OCI-LY3 (cell line): ENCODE results near the gene ICOS.
"Not testable (repeated sequence)": the region's sequence is repeated elsewhere in the genome, so short reads cannot be mapped to it uniquely, and the experiment has no call there.

Source experiments
- H2AFZ ChIP-seq: fragments of 200-600, 300-600 bp; shearing (Covaris generic); 2 replicates; pipeline ENCODE4 v1.6.0; 2014; ENCODE audit warnings: antibody characterized with exemption, low read depth, low read length
- H3K27ac ChIP-seq: fragments of 200-600, 300-600 bp; sonication (generic); 2 replicates; pipeline ENCODE4 v1.5.1; 2014; ENCODE audit warnings: mild to moderate bottlenecking, low read length, moderate library complexity, mixed read lengths
- H3K27me3 ChIP-seq: fragments of 200-600, 300-600 bp; sonication (generic); 2 replicates; pipeline ENCODE4 v1.6.1; 2014; ENCODE audit warnings: low read depth, low read length, mixed read lengths
- H3K36me3 ChIP-seq: fragments of 200-600, 300-600 bp; sonication (generic); replicated peaks from 2 replicates; pipeline ENCODE3; 2014; ENCODE audit warnings: low read depth, low read length, mixed read lengths
- H3K4me1 ChIP-seq: fragments of 300-600, 200-600 bp; sonication (generic); 2 replicates; pipeline ENCODE4 v1.6.1; 2014; ENCODE audit warnings: low read length, mixed read lengths
- H3K4me2 ChIP-seq: fragments of 200-600, 300-600 bp; sonication (generic); 2 replicates; pipeline ENCODE4 v1.6.1; 2014; ENCODE audit warnings: low read length, mixed read lengths
- H3K4me3 ChIP-seq: fragments of 300-600, 200-600 bp; sonication (generic); 2 replicates; pipeline ENCODE4 v1.5.1; 2014; ENCODE audit warnings: antibody characterized with exemption, mild to moderate bottlenecking, low read length, moderate library complexity
- H3K79me2 ChIP-seq: fragments of 300-600, 200-600 bp; shearing (Covaris generic); 2 replicates; pipeline ENCODE4 v1.6.1; 2014; ENCODE audit warnings: mild to moderate bottlenecking, low read length, mixed read lengths
- H3K9ac ChIP-seq: fragments of 300-600, 200-600 bp; shearing (Covaris generic); 2 replicates; pipeline ENCODE4 v1.6.0; 2014; ENCODE audit warnings: mild to moderate bottlenecking, low read length, moderate library complexity
- H3K9me3 ChIP-seq: fragments of 200-600, 300-600 bp; shearing (Covaris generic); 2 replicates; pipeline ENCODE4 v1.6.1; 2014; ENCODE audit warnings: low read length, mixed read lengths; ENCODE audit not compliant: insufficient read depth
- H4K20me1 ChIP-seq: fragments of 200-600, 300-600 bp; sonication (generic); 2 replicates; pipeline ENCODE4 v1.6.1; 2016; ENCODE audit warnings: low read length, mixed read lengths; ENCODE audit not compliant: insufficient read depth
- CTCF ChIP-seq: fragments of 200-600, 300-600 bp; sonication (generic); IDR thresholded peaks from 2 replicates; pipeline ENCODE4 v1.5.1; 2014; ENCODE audit warnings: antibody characterized with exemption, low read length, low read depth
- EZH2phosphoT487 ChIP-seq: fragments of 200-600 bp; shearing (Covaris generic); IDR thresholded peaks from 2 replicates; pipeline ENCODE4 v1.6.1; 2018; ENCODE audit warnings: antibody characterized with exemption, mixed run types, low read depth

ICOS gene

DNA sequence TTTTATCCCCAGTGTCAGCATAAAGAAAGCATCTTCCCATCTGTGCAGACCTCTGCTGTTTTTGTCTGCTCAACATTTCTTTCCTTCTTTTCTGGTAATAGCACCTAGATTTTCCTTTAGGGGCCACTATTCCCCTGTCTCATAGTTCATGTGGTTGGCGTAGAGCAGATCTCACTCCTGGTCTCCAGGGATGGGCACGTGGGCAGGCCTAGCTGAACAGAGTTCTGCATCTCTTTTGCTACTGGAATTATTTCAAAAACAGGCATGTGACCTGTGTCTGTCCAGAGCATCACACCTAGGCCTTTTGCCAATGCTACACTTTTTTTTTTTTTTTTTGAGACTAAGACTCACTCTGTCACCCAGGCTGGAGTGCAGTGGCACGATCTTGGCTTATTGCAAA lies 17.7 kb upstream of the ICOS start:
- H3K4me3 ChIP-seq, result no peak overlapping the region
- TF ChIP-seq CTCF (no peak; the same call in 1 of the 2 replicates), EZH2phosphoT487 (no peak)

GRCh38 chr2:203925512-203926158 lies 10.9 kb upstream of the ICOS start:
- H2AFZ ChIP-seq, result no peak overlapping the region
- peaks cover 11% of the 10 kb centered on the region for H3K4me1 ChIP-seq
- H3K27ac ChIP-seq, result no peak overlapping the region
- H3K27me3 ChIP-seq, result no peaks in the 10 kb centered on the region
- H3K9me3 ChIP-seq, result no peaks in the 10 kb centered on the region; the same call in 1 of the 2 replicates
- H3K4me2 ChIP-seq, result no peak overlapping the region
- H3K79me2 ChIP-seq, result no peaks in the 10 kb centered on the region
- no peaks in the 10 kb centered on the region for H4K20me1 ChIP-seq
- H3K4me3 ChIP-seq, result no peak overlapping the region
- H3K36me3 ChIP-seq, result peaks cover 4% of the 10 kb centered on the region
- H3K9ac ChIP-seq, result no peak overlapping the region
- no peak for TF ChIP-seq EZH2phosphoT487
- no peak for TF ChIP-seq CTCF

More for the DNA sequence above, 17.7 kb upstream of the ICOS start:
- H3K27ac ChIP-seq, result no peak overlapping the region
- no peaks in the 10 kb centered on the region for H3K79me2 ChIP-seq
- peaks cover 15% of the 10 kb centered on the region for H3K4me1 ChIP-seq
- no peaks in the 10 kb centered on the region for H4K20me1 ChIP-seq
- H3K27me3 ChIP-seq, result 0 out of 2 replicates have a peak, but pooled peaks cover 4% of the 10 kb centered on the region
- no peaks in the 10 kb centered on the region for H3K9me3 ChIP-seq
- no peaks in the 10 kb centered on the region for H3K36me3 ChIP-seq
- no peak overlapping the region for H3K4me2 ChIP-seq
- H3K9ac ChIP-seq, result no peak overlapping the region
- no peak overlapping the region for H2AFZ ChIP-seq

DNA sequence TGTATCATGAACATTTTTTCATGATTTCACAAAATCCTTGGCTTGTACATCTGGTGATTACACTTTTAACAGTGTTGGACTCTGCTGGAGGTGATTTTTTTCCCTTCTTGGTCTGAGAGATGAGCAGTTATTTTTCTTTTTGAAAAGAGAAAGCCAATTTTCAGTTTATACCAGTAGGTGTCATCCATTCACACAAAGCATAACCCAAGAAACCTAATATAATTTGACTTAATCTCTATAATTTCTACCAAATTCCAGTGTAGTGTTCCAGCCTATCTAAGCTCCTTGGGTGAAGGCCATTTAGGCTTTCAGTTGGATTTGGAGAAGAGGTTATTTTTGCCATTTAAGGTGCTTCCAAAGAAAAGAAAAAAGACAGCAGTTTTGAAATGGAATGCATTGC lies 7.7 kb upstream of the ICOS start:
- no peak overlapping the region for H3K4me3 ChIP-seq
- 0 out of 2 replicates have a peak overlapping the region, but pooled peaks have one; percentile 8 for H2AFZ ChIP-seq
- no peaks in the 10 kb centered on the region for H4K20me1 ChIP-seq
- H3K4me2 ChIP-seq, result no peak overlapping the region
- peak overlapping the region; percentile 25; the same call in 1 of the 2 replicates for H3K9ac ChIP-seq
- H3K27me3 ChIP-seq, result no peaks in the 10 kb centered on the region
- peaks cover 22% of the 10 kb centered on the region for H3K4me1 ChIP-seq
- H3K27ac ChIP-seq, result no peak overlapping the region
- H3K79me2 ChIP-seq, result no peaks in the 10 kb centered on the region
- H3K9me3 ChIP-seq, result no peaks in the 10 kb centered on the region; the same call in 1 of the 2 replicates
- H3K36me3 ChIP-seq, result peaks cover 4% of the 10 kb centered on the region
- TF ChIP-seq EZH2phosphoT487 (no peak), CTCF (peak; percentile 70)

DNA sequence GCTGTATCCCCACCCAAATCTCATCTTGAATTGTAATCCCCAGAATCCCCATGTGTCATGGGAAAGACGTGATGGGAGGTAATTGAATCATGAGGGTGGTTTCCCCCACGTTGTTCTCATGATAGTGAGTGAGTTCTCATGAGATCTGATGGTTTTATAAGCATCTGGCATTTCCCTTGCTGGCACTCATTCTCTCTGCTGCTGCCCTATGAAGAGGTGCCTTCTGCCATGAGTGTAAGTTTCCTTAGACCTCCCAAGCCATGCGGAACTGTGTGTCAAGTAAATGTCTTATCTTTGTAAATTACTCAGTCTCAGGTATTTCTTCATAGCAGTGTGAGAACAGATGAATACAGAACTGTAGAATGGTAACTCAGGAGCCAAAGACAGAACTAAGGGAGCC lies 5.3 kb upstream of the ICOS start:
- H3K4me1 ChIP-seq, result peaks cover 30% of the 10 kb centered on the region
- H3K27me3 ChIP-seq, H3K27ac ChIP-seq, H3K36me3 ChIP-seq, H2AFZ ChIP-seq, H3K79me2 ChIP-seq, H4K20me1 ChIP-seq, H3K4me3 ChIP-seq, H3K9me3 ChIP-seq, H3K4me2 ChIP-seq, H3K9ac ChIP-seq: not testable (repeated sequence)
